ENCODE results near the gene SDC1.

Gene SDC1

GRCh38 chr2:20182241-20182931 lies 42.5 kb downstream of the SDC1 start:
- no peak for DNase-seq

GRCh38 chr2:20181761-20182160 lies 43.2 kb downstream of the SDC1 start:
- no peak for DNase-seq

GRCh38 chr2:20180676-20181648 lies 44.0 kb downstream of the SDC1 start:
- DNase-seq = no peak

GRCh38 chr2:20179755-20180594 lies 45.0 kb downstream of the SDC1 start:
- DNase-seq = no peak

GRCh38 chr2:20179466-20179754 lies 45.5 kb downstream of the SDC1 start:
- no peak for DNase-seq

GRCh38 chr2:20178666-20179465 lies 46.1 kb downstream of the SDC1 start:
- DNase-seq = no peak

- DNase-seq = no peak
These were observed 46.7 kb downstream of the SDC1 start for GRCh38 chr2:20178249-20178607.

GRCh38 chr2:20177556-20178248 lies 47.2 kb downstream of the SDC1 start:
- DNase-seq = no peak

- DNase-seq = no peak
These were observed 48.2 kb downstream of the SDC1 start for GRCh38 chr2:20176760-20177159.

GRCh38 chr2:20175931-20176330 lies 49.0 kb downstream of the SDC1 start:
- no peak for DNase-seq

GRCh38 chr2:20175267-20175666 lies 49.7 kb downstream of the SDC1 start:
- no peak for DNase-seq

- DNase-seq = no peak
These were observed 50.5 kb downstream of the SDC1 start for GRCh38 chr2:20174410-20174809.

- no peak for DNase-seq
These were observed 51.2 kb downstream of the SDC1 start for GRCh38 chr2:20173496-20174402.

GRCh38 chr2:20173064-20173463 lies 51.9 kb downstream of the SDC1 start:
- DNase-seq = no peak

GRCh38 chr2:20172273-20173055 lies 52.5 kb downstream of the SDC1 start:
- no peak for DNase-seq

- no peak for DNase-seq
These were observed 53.4 kb downstream of the SDC1 start for GRCh38 chr2:20171445-20171977.

GRCh38 chr2:20170704-20171250 lies 54.2 kb downstream of the SDC1 start:
- no peak for DNase-seq

- no peak for DNase-seq
These were observed 54.9 kb downstream of the SDC1 start for GRCh38 chr2:20169796-20170703.

Measured in stimulated activated naive CD4-positive, alpha-beta T cell treated with Interleukin-2 at 50 U/mL for 16 hours (primary cell).